ENCODE data around the gene TXNIP. TPM values are rescaled to one million over a fixed set of nuclear protein-coding genes. Genes with fewer than 3 reads are reported as not detected.

TXNIP gene
- polyA plus RNA-seq, 1 experiment = 212 TPM

- ChIA-PET POLR2A (no interaction called here), CTCF (interaction anchor here (1.3 to 12.4 kb wide), 2 partner anchors 9 to 16 kb away, joined by 6 to 117 read pairs; no protein-coding TSS in a partner anchor)
- Histone ChIP-seq H3K27me3 (ENCODE audit: control insufficient read depth, insufficient read depth, low read length) (no peaks in the 10 kb centered on the region), H3K4me3 (ENCODE audit: low read depth, low read length) (peak overlapping the region; percentile 56), H3K36me3 (ENCODE audit: control insufficient read depth, insufficient read depth, low read length) (peaks cover 21% of the 10 kb centered on the region)
- TF ChIP-seq, protein P1, sequence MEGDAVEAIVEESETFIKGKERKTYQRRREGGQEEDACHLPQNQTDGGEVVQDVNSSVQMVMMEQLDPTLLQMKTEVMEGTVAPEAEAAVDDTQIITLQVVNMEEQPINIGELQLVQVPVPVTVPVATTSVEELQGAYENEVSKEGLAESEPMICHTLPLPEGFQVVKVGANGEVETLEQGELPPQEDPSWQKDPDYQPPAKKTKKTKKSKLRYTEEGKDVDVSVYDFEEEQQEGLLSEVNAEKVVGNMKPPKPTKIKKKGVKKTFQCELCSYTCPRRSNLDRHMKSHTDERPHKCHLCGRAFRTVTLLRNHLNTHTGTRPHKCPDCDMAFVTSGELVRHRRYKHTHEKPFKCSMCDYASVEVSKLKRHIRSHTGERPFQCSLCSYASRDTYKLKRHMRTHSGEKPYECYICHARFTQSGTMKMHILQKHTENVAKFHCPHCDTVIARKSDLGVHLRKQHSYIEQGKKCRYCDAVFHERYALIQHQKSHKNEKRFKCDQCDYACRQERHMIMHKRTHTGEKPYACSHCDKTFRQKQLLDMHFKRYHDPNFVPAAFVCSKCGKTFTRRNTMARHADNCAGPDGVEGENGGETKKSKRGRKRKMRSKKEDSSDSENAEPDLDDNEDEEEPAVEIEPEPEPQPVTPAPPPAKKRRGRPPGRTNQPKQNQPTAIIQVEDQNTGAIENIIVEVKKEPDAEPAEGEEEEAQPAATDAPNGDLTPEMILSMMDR (IDR thresholded peaks at IDR 0.05; ENCODE audit: insufficient read depth, low read depth, low read length) = no peak
- no peak for DNase-seq (ENCODE audit: low read depth)
Measured at GRCh38 chr1:145993618-145994390, 2.6 kb downstream of the TXNIP start.

- H3K27me3 ChIP-seq (ENCODE audit: control insufficient read depth, insufficient read depth, low read length) = no peaks in the 10 kb centered on the region
- ChIA-PET POLR2A (interaction anchor here (0.6 kb wide), 1 partner anchor 16 kb away, joined by 4 read pairs; no protein-coding TSS in a partner anchor), CTCF (interaction anchor here (1.3 to 12.4 kb wide), 3 partner anchors 10 to 15 kb away, joined by 5 to 117 read pairs (median 6); no protein-coding TSS in a partner anchor)
- H3K36me3 ChIP-seq (ENCODE audit: control insufficient read depth, insufficient read depth, low read length) = peaks cover 21% of the 10 kb centered on the region
- H3K4me3 ChIP-seq (ENCODE audit: low read depth, low read length) = peak overlapping the region; percentile 56
- TF ChIP-seq, protein P1 (IDR thresholded peaks at IDR 0.05; ENCODE audit: insufficient read depth, low read depth, low read length) = no peak
- no peak for DNase-seq (ENCODE audit: low read depth)
Measured at GRCh38 chr1:145992958-145993617, 3.3 kb downstream of the TXNIP start.

GRCh38 chr1:145992502-145992936 lies 3.9 kb downstream of the TXNIP start:
- Histone ChIP-seq H3K36me3 (ENCODE audit: control insufficient read depth, insufficient read depth, low read length) (peaks cover 21% of the 10 kb centered on the region), H3K4me3 (ENCODE audit: low read depth, low read length) (peak overlapping the region; percentile 56; the same call in 1 of the 2 replicates), H3K27me3 (ENCODE audit: control insufficient read depth, insufficient read depth, low read length) (no peaks in the 10 kb centered on the region)
- DNase-seq (ENCODE audit: low read depth) = no peak
- POLR2A ChIA-PET = interaction anchor here (0.6 kb wide), 1 partner anchor 17 kb away, joined by 4 read pairs; no protein-coding TSS in a partner anchor
- CTCF ChIA-PET = interaction anchor here (1.2 to 12.4 kb wide), 3 partner anchors 10 to 14 kb away, joined by 4 to 117 read pairs (median 5); no protein-coding TSS in a partner anchor
- TF ChIP-seq, protein P1 (IDR thresholded peaks at IDR 0.05; ENCODE audit: insufficient read depth, low read depth, low read length) = no peak

- peaks cover 21% of the 10 kb centered on the region for H3K36me3 ChIP-seq (ENCODE audit: control insufficient read depth, insufficient read depth, low read length)
- ChIA-PET CTCF (interaction anchor here (1.2 to 12.4 kb wide), 4 partner anchors 10 to 100 kb away, joined by 4 to 117 read pairs (median 5); no protein-coding TSS in a partner anchor), POLR2A (interaction anchor here (1.1 kb wide), 1 partner anchor 12 kb away, joined by 6 read pairs; no protein-coding TSS in a partner anchor)
- no peaks in the 10 kb centered on the region for H3K27me3 ChIP-seq (ENCODE audit: control insufficient read depth, insufficient read depth, low read length)
- TF ChIP-seq, protein P1 (IDR thresholded peaks at IDR 0.05; ENCODE audit: insufficient read depth, low read depth, low read length) = no peak
- no peak for DNase-seq (ENCODE audit: low read depth)
- H3K4me3 ChIP-seq (ENCODE audit: low read depth, low read length) = no peak overlapping the region
Measured at GRCh38 chr1:145991735-145992412, 4.5 kb downstream of the TXNIP start.
